ENCODE measurements around the gene PPIL6.

The PPIL6 gene

DNA sequence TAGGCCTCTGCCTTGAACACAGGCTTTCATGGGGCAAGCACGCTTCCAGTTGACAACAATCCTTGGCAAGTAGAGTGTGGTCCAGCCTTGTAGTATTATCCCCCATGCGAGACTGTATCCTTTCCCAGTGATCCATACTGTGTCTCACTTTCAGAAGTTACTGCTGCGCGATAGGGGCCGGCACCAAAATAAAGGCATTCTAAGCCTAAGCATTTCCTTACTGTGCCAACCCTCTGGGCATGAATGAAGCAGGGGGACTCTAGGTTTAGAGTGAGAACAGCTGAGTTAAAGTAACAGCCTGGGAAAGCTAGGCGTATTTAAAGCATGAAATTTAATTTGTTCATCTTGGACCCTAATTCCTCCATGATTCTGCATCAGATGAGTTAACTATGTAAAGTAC is 97.5 kb downstream of the PPIL6 start:
- TF ChIP-seq, protein P1, sequence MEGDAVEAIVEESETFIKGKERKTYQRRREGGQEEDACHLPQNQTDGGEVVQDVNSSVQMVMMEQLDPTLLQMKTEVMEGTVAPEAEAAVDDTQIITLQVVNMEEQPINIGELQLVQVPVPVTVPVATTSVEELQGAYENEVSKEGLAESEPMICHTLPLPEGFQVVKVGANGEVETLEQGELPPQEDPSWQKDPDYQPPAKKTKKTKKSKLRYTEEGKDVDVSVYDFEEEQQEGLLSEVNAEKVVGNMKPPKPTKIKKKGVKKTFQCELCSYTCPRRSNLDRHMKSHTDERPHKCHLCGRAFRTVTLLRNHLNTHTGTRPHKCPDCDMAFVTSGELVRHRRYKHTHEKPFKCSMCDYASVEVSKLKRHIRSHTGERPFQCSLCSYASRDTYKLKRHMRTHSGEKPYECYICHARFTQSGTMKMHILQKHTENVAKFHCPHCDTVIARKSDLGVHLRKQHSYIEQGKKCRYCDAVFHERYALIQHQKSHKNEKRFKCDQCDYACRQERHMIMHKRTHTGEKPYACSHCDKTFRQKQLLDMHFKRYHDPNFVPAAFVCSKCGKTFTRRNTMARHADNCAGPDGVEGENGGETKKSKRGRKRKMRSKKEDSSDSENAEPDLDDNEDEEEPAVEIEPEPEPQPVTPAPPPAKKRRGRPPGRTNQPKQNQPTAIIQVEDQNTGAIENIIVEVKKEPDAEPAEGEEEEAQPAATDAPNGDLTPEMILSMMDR (IDR thresholded peaks at IDR 0.05): no peak
- Mint-ChIP-seq H3K4me3 (no peak overlapping the region), H3K27me3 (ENCODE audit: low read depth, poor library complexity) (peaks cover 5% of the 10 kb centered on the region), H3K9me3 (no peaks in the 10 kb centered on the region), H3K4me1 (peaks cover 8% of the 10 kb centered on the region), H3K36me3 (ENCODE audit: low read depth) (no peaks in the 10 kb centered on the region), H3K27ac (peak overlapping the region; percentile 44)
- DNase-seq: no peak

DNA sequence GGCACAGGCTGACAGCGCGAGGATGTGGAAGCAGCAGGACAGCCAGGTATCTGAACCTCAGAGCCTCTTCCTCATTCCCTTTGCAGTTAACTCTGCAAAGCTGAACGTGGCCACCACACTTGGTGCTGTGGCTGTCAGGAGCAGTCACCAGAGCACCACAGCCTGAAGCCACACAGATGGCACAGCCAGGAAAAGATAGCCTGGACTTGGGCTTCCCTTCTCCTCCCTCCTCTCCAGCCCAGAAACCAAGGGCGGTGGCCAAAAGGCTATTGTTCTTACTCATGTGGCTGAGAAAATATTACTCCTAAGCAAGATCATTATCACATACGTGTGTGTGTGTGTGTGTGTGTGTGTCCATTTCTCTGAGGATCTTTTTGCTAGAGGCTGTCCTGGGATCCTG is 97.9 kb downstream of the PPIL6 start:
- Mint-ChIP-seq H3K9me3 (no peaks in the 10 kb centered on the region), H3K27ac (peak overlapping the region; percentile 44), H3K4me3 (no peak overlapping the region), H3K36me3 (ENCODE audit: low read depth) (no peaks in the 10 kb centered on the region), H3K27me3 (ENCODE audit: low read depth, poor library complexity) (peaks cover 5% of the 10 kb centered on the region), H3K4me1 (peaks cover 8% of the 10 kb centered on the region)
- TF ChIP-seq, protein P1 (IDR thresholded peaks at IDR 0.05): no peak
- no peak for DNase-seq

DNA sequence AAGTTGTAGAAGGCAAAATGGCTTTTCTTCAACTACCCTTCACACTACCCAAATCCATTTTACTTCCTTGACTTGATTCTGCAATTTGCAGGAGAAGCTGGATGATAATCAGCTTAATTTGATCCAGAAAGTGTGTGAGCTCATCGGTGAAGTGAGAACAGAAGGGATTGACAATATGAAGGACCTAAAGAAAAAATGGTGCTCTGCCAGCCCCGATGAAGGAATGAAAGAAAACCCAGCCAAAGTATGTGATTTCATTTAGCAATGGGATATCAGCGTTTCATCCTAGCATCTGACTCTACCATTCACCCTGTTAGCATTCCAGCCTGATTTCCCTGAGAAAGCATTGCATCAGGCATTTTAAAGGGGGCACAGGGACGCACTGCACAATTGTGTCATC is 99.6 kb downstream of the PPIL6 start:
- no peak for DNase-seq
- H3K27ac Mint-ChIP-seq: no peak overlapping the region
- peaks cover 8% of the 10 kb centered on the region for H3K4me1 Mint-ChIP-seq
- no peak overlapping the region for H3K4me3 Mint-ChIP-seq
- peaks cover 5% of the 10 kb centered on the region for H3K27me3 Mint-ChIP-seq (ENCODE audit: low read depth, poor library complexity)
- no peaks in the 10 kb centered on the region for H3K36me3 Mint-ChIP-seq (ENCODE audit: low read depth)
- no peaks in the 10 kb centered on the region for H3K9me3 Mint-ChIP-seq
- TF ChIP-seq, protein P1 (IDR thresholded peaks at IDR 0.05): no peak
